ENCODE measurements around the gene TRIM8.
"Not testable (repeated sequence)": the region's sequence is repeated elsewhere in the genome, so short reads cannot be mapped to it uniquely, and the experiment has no call there.

Gene TRIM8

DNA sequence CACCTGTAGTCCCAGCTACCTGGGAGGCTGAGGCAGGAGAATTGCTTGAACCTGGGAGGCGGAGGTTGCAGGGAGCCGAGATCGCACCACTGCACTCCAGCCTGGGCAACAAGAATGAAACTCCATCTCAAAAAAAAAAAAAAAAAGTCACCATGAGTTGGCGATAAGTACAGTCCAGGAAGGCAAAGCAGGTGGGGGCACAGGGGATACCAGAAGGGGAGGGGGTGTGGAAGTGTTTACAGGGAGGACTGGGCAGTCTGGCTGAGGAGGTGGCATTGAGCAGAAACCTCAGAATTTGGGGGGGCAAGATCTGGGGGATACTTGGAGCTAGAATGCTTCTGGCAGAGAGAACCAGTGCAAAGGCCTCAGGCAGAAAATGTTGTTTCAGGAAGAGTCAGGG is 23.1 kb downstream of the TRIM8 start:
- not testable (repeated sequence) for DNase-seq

DNA sequence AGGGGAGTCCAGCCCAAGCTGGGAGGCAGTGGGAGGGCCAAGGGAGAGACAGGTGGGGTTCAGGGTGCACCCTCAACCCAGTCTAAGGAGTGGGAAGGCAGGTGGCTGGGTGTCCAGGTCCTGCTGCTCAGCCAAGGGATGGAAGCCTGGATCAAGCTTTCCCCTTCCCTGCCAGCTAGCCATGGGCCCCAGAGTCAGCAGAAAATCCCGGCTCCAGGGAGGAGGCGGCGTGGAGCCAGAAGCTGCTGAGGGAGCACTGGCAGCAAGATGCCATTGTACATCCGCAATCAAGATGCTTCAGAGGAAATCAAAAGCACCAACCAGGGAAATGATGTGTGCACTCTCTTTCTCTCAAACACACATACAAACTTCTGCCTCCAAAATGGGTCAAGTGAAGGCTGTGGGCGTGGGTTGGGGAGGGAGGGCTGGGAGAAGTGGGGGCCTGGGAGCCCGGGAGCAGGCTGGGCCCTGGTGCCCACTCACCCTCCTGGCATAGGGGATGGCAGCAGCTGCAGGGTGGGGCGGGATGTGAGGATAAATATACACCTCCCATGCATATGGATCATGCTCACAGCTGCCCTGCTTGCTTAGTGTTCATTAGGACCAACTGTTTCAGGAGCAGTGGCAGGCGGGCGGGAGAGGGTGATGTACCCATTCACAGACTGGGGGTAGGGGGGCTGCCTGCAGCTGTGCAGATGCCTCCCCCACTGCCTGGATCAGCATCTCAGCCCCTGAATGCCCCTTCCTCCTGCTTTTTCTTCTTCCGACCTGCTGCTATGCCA is 24.2 kb downstream of the TRIM8 start:
- DNase-seq, result no peak

DNA sequence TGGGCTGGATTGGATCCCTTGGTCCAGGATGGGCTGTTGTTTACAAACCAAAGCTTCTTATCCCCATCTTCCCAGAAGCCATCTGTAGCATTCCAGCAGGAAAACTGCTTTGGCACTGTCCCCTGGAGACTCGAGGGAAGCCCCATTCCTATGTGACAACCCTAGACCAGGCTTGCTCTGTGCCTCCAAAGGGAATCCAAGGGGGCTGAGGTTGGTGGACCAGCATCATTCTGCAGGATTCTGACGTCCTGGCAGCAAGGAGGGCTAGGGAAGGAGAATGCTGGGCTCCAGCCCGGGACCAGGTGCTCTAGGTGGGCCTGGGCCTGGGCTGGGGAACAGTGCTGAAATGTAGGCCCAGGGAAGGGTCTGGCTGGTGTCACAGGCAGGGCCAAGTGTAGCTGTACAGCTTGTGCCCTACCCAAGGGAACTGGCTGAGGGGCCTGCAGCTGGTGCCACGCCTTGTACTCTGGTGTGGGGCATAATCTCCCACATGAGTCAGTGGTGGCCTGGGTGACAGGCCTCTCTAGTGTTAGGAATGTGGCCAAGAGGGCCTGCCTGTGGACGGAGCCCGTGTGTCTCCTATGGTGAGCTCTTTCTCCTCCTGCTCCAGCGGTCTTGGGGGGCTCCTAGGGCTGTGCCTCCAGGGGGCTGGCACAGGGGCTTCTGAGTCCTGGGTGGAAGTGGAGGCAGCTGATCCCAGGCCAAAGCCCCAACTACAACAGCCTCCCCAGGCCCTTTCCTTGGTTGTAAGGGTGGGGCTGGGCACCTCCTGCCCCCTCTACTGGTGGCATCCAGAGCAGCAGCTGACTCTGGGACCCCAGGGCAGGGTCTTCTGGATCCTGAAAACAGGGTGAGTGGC is 25.2 kb downstream of the TRIM8 start:
- peak in 14 of 56 donors; percentile 18 to 69 (median 44) for DNase-seq

DNA sequence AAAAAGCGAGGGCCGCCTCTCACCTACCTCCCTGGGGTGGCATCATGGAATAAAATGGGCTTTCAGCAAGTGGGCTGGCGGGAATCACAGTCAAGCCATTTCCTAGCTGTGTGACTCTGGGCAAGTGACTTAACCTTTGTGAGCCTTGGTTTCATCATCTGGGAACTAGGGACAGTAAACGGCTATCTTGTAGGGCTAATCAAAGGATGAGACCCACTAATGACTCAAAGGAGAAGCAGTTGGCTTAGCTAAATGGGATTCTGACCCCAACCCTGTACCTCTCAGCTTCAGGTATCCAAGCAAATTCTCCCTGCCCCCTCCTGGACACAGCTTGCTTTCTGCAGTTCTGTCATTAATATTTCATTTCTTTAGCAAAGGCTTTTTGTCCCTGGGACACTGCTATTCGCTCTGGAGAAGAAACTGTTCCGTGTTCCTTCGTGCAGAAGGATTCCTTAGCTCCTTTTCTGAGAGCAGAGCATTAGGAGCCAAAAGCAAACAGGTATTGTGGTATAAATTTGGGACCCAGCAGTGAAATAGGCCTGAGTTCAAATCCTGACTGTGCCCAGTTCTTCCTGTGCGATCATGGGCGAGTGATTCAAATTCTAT is 25.9 kb downstream of the TRIM8 start:
- DNase-seq, result no peak

DNA sequence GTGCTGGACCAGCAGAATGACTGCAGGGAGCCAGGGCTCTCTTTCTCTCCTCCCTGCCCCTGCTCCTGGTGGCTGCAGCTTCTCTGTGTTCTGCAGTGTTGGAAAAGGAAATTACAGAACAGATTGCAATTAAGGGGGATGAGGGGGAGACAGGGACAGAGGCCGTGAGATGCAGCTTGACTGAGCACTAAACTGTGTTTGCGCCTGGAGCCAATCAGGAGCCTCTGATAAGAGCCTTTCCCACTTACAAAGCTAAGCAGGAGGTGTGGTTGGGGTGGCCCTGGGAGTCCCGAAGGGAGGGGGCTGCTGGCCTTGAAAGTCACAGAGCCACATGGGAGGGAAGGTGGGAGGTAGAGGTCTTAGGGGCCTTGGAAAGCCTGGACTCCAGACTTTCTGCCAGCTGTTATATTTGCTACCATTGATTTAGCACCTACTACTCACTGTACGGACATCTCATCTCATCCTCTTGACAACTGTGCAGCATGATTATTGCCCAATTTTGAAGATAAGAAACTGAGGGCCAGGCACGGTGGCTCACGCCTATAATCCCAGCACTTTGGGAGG is 26.7 kb downstream of the TRIM8 start:
- no peak for DNase-seq

DNA sequence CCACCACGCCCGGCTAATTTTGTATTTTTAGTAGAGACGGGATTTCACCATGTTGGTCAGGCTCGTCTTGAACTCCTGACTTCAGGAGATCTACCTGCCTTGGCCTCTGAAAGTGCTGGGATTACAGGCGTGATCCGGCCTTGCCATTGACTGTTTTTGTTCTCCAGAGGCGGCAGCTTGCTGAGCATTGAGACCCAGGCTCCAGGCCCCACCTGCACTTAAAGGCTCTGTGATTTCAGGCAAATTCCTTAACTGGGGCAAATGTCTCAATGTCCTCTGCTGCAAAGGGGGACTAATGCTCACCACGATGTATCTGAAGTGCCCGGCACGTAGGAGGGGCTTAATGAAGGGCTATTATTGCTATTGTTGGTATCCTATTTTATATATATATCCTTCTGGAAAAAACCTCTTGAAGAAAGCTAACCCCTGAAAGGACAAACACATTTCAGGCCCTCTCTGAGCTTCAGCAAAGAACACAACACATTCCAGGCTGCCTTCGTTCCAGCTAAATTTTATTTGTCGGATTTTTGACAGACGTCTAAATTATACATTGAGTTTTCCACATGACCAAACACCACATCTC is 29.0 kb downstream of the TRIM8 start:
- no peak for DNase-seq

DNA sequence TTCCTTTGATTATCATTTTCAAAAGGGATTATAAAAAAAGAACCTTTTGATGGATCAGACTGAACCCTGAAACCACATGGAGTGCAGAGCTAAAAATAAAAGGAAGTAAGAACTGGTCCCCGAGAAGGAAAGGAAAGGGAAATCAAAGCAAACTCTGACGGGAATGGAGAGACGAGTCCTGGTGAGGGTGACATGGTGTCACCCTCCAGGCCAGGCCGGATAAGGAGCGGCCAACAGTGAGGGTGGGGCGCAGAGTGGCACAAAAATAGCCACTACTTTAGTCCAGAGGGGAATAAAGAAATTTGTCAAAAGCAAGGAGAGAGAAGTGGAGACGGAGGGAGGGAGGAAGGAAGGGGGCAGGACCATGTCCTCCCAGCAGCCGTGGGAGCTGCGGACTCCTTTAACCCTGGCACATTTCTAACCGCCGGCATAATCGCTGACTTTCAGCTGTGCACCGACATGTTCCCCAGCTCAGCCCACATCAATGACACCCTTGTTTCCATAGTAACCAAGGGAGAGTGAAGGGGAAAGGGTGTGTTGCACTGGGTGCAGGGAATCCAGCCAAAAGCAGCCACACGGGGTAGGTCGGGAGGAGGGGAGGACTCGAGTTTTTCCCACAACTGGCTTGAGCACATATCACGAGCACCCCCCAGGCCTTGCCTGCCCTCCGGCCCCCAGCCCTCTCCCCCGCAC is 29.7 kb downstream of the TRIM8 start:
- DNase-seq, result peak in 44 of 56 donors; percentile 33 to 82 (median 58)

DNA sequence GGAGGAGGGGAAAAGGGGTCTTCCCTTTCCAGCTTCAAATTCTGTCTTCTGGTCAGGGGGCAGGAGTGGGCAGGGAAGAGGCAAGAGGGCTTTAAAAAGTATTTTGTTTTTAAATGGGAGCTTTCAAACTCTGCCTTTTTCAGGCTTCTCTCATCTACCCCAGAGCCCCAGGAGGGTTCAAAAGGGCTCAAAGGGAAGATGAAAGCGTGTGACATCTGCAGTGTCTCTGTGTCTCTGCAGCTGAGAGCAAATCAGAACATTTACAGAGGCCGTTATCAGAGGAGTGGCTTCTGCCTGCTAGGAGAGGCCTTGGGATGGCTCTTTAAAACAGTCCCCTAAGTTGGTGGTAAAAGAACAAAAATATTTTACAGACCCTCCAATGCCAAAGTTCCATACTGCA is 30.3 kb downstream of the TRIM8 start:
- peak in 1 of 56 donors; percentile 53 for DNase-seq

DNA sequence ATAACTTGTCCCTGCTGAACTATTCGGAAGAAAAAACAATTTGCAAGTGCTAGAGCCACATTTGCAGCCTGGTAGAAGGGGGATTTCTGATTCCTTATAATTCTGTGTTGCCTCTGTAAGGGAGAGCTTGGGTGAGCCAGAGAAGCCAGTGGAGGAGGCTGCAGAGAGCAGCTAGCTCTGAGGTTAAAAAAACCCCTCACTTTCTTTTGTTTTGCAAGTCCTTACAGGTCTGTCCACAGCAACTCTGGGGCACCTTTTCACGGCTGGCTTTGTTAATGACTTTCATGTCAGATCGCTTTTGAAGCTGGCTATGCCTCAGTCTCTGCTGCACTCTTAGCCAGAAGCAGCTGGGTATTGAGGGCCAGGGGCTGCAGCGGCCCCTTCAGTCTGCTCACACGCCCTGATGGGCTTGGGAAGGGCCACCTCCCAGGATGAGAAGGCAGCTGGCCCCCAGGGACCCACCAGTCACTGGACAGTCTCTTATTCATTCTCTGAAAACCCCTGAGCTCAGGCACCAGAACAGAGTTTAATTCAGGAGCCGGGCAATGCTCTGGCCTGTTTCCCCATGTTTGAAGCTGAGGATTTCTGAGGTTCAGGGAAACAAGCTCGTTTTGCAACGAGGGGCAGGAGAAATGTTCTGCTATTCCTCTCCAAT is 30.9 kb downstream of the TRIM8 start:
- DNase-seq, result peak in 4 of 56 donors; percentile 27 to 57 (median 34)

DNA sequence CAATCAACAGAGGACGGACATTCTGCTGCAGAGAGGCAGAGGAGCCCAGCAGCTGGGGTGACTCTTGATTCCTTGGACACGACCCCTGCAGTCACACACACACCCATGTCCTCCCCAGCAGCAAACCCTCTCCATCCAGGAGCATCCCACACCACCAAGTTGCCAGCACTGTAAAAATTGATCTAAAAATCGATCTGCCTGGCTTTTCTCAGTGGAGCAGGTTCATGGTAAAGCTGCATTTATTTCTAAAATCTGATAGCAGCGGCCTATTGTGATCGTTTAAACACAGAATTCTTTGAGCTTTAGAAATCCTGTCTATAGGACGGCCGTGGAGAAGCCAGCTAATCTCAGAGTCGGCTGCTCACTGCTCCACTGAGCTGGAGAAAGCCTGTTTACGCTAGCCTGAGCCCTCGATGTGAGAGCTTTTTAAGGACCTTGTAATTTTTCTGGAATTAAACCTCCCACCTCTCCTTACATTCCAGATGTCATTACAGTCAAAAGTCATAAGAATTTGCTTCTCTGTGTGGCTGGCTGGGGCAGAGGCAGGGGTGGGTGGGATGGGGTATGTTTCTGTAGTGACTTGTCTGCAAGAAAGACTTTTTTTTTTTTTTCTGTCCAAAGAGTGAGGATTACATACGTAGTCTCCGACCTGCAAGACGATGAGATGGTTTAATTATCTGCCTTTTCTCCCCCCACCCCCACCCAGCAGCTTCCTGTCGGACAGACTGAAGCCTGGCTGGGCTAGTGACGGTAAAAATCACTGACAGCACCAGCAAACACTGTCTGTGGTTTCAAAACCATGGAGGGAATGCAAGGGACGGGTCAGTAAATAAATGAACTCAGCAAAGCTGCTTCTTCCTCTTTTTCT is 31.6 kb downstream of the TRIM8 start:
- DNase-seq, result peak in 5 of 56 donors; percentile 21 to 40 (median 33)

DNA sequence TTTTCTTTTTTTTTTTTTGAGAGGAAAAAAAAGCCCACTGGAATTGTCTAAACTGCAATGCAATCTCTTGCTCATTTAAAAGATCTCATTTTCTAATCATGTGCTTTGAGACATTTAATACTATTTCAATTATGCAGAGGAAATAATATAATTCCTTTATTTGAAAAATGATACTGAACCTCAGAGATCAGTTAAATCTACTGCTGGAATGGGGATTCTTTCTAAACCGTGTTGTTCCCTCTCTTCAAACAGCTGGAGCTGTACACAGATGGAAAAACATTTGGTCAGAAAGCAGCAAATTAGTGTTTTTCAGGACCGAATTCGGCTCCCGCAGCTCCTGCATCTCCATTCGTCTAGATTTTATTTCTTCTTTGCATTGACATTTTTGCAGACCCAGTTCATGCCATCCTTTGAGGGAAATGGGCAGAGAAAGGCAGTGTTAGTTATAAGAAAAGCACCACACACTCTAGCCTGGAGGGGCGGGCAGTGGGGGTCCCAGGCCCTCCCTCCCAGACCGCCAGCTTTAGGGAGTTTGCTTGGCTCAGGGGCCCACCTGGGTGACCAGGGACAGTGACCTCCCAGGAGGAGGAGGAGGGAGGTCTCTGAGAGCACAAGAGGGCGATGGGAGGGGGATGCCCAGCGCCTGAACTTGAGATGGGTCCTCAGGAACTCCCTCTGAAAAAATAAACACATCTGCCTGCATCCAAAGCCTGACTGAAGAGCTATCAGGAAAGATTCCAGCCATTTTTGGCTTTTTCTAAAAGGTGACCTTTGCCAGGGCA is 32.4 kb downstream of the TRIM8 start:
- no peak for DNase-seq

DNA sequence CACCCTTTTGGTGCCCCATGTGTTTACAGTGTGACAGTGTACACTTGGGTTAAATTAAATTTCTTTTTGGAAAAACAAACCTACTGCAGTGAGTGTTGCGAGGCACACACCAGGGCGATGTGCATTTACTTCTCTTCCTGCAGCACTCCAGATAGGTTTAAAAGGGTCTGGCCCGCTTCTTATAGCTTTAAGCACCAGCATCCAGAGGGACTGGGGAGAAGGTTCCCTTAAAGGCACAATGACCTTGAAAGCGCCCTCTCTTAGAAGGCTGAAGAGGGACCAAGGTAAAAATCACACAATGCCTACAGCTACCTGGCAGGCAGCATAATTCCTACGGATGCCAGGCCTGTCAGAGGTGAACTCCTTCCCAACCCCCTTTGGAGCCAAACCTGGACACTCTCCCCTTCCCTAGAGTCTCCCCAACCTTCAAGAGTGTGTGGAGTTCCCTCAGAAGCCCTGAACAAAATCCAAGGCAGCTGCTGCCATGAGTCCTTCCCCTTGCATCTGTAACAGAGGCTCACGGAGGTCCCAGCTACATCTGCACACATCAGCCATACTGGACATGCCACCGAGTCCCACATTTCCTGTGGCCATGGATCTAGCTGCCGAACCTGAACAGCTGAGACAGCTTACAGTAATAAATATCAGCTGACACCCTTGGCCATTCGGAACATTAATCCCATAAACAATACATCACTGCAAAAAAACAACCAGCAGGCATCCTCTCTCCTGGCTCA is 33.2 kb downstream of the TRIM8 start:
- no peak for DNase-seq

DNA sequence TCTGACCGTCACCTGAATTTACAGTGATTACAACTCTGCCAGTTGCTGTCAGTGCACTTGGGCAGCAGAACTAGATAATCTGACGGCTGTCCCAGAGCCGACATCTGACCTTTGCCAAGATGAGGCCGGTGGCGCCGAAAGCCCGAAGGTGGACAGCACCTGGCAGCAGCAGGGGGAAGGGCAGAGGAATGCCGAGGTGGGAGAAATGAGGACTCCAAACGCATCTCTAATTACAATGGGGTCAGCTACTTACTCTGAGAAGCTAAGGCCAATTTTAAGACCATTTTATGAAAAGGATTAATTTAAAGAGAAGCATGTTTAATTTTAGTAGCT is 33.8 kb downstream of the TRIM8 start:
- no peak for DNase-seq

DNA sequence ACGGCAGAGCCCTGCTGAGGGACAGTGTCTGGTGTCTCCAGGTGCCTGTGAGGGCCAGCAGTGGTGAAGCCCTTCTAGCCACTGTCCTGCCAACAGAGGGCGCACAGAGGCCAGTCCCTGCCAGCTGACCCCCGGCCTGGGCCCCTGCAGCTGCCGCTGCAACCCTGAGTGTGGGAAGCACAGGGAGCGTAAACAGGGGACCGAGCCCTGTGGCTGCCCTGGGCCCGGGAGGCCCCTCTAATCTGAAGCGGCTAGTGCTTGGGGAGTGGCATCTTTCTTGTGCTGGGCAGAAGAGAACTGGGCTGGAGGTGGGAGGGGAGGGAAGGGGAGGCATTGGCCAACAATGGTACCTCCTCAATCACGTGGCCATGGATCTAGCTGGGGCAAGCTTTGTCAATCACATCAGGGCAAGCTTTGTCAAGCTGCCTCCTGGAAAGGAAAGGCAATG is 34.6 kb downstream of the TRIM8 start:
- peak in 51 of 56 donors; percentile 12 to 88 (median 72) for DNase-seq

DNA sequence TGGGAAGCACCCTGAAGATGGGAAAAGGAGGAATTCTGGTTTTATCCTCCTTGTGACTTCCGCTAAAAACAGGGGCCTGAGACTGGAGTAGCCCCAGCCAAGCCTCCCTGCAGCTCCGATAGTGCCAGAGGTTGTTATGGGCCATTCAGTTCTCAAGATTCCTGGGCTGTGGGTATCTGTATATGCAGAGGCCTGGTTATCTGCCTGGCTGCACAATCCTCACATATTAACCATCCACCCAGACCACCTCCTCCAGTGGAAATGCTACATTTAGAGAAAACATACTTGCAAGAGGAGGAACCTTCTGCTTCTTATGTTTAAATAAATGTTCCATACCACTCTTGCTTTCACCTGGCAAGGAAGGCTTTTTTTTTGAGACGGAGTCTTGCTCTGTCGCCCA is 35.3 kb downstream of the TRIM8 start:
- DNase-seq, result no peak

DNA sequence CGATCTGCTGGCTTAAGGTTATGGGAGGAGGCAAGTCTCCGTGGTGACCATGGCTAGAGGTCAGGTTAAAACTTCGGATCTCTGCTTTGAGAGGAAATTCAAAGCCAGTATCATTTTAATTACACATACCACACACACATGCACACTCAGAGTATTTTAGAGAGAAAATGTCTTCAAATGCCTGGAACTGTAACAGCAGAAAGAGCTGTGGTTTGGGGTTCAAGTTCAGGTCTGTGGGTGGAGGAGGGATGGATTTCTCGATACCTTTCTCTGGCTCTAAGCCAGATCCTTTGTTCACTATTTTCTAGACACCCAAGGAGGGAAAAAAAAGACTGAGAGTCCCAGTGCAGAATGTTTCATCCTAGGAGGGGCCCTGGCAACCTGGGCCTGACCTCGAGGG is 37.4 kb downstream of the TRIM8 start:
- DNase-seq, result no peak

DNA sequence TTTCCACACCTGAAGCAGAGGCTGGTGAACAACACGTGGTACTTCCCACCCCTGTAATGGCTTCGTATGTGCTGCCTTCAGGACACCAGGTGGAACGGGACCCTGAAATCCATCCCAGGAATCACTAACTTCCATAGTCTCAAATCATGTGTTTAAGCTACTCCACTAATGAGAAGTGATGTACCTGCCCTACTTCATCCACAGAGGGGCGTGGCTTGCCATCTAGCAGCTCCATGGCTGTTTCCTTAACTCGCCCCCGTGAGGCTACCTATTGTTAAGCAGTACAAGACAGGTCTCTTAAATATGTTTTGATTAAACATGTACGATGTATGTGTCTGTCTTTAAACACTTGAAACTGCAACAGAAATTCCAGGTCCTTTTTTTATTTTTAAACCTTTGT is 38.1 kb downstream of the TRIM8 start:
- DNase-seq, result peak in 5 of 56 donors; percentile 13 to 34 (median 31)

DNA sequence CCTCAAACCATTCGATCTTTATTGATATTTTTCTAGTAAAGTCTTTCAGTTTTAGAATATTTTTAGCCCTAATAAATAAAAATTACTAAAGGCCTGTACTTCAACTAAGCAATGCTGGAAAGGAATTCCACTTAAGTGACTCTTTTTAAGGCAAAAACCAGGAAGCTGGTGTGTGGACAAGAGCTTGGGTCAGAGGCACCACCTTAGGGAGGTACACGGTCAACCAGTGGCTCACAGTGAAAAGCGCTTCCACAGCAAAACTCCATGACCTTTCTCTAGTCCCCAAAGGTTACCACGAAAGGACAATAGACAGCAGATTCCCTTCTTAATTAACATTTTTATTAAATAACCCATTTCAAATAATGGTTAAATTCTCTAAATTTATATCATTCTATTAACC is 38.7 kb downstream of the TRIM8 start:
- DNase-seq, result no peak
